SJCRH30 (cell line): ENCODE measurements around the gene ACTR8. TPM values are rescaled to one million over a fixed set of nuclear protein-coding genes. Genes with fewer than 3 reads are reported as not detected.

Experiments
- DNase-seq, 2 experiments: peaks; one replicate each; pipeline ENCODE4 v3.0.0-alpha.2; 2015 to 2020
- H3K27ac ChIP-seq: fragments of 250-450 bp; sonication (Bioruptor Pico); 2 replicates; pipeline ENCODE4 v1.5.1; 2020; ENCODE audit warnings: mild to moderate bottlenecking, moderate library complexity
- H3K27me3 ChIP-seq: fragments of 250-450 bp; sonication (Bioruptor Pico); 2 replicates; pipeline ENCODE4 v1.5.1; 2020; ENCODE audit warnings: mild to moderate bottlenecking, moderate library complexity
- H3K36me3 ChIP-seq: fragments of 250-450 bp; sonication (Bioruptor Pico); 2 replicates; pipeline ENCODE4 v1.5.1; 2020; ENCODE audit warnings: mild to moderate bottlenecking, moderate library complexity
- H3K4me1 ChIP-seq: fragments of 250-450 bp; sonication (Bioruptor Pico); 2 replicates; pipeline ENCODE4 v1.5.1; 2020; ENCODE audit warnings: mild to moderate bottlenecking, moderate library complexity
- H3K4me3 ChIP-seq: fragments of 250-450 bp; sonication (Bioruptor Pico); 2 replicates; pipeline ENCODE4 v1.5.1; 2020; ENCODE audit warnings: mild to moderate bottlenecking, moderate library complexity
- H3K9me3 ChIP-seq: fragments of 250-450 bp; sonication (Bioruptor Pico); replicated peaks from 2 replicates; pipeline ENCODE4 v1.5.1; 2020; ENCODE audit warnings: mild to moderate bottlenecking, moderate library complexity
- total RNA-seq: library from RNA; depleted of rRNA; stranded (reverse); fragments of >200 nt; shearing (Covaris generic); gene quantifications from 2 replicates; pipeline ENCODE4 v1.2.3, GENCODE V29; 2014; rRNA removed

The ACTR8 gene
- total RNA-seq, 1 experiment from 2014 or later, result 20.3 TPM

DNA sequence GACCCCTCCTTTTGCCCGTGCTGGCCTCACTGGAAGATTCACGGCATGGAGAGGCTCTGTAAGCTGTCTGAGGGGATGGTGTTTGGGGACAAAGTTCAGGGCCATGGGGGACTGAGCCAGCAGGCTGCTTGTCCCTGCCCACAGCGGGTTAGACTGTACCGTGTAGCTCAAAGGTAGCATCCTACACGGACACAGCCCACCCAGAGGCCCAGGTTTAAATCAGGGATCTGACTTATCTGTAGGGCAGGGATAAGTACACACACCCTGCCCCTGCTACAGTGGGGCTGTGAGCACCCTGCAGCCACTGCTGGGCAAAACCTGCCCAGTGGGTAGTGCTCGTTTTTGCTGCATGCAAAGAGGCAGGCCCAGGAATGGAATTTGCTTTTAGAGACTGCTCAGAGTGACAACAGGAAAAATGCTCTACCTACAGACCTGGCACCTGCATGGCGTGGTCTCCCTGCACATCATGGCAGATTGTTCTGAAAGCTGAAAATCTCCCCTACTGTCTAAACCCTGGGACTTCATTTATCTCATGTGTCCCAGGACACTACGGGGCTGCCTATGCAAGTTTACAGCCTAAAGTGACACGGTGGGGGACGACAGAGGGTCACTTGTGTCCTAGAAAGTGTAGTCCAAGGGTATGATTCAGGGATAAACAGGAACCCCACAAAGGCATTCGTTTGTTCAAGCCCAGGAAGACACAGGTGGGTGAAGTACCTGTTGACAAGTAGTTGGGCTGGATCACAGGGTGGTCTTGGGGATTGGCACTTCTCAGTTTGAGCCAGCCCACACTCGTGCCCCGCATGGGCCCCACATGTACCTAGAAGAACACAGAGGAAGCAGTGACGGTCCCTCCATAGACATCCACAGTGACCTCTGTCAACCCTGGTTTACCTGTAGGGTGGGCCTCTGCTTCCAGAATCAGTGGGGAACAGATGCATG is 63.5 kb downstream of the ACTR8 start:
- no peaks in the 10 kb centered on the region for H3K36me3 ChIP-seq
- no peak overlapping the region for H3K4me3 ChIP-seq
- peaks cover 22% of the 10 kb centered on the region for H3K4me1 ChIP-seq
- no peak overlapping the region for H3K27ac ChIP-seq
- DNase-seq, result no peak
- no peaks in the 10 kb centered on the region for H3K9me3 ChIP-seq
- H3K27me3 ChIP-seq, result no peaks in the 10 kb centered on the region

DNA sequence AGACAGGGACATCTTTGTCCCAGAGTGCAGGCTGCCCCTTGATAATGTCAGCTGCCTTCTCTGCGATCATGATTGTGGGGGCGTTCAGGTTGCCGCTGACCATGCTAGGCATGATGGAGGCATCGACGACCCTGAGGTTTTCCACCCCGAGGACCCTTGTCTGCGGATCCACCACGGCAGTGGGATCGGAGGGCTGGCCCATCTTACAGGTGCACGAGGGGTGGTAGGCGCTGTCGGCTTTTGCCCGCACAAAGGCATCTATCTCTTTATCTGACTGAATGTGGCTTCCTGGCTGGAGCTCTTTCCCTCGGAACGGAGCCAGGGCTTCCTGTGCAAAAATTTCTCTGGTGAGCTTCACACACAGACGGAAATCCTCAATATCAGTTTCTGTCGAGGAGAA is 64.1 kb downstream of the ACTR8 start:
- Histone ChIP-seq H3K4me3 (no peak overlapping the region), H3K27me3 (no peaks in the 10 kb centered on the region), H3K27ac (no peak overlapping the region), H3K4me1 (peaks cover 22% of the 10 kb centered on the region), H3K36me3 (no peaks in the 10 kb centered on the region), H3K9me3 (no peaks in the 10 kb centered on the region)
- no peak for DNase-seq

DNA sequence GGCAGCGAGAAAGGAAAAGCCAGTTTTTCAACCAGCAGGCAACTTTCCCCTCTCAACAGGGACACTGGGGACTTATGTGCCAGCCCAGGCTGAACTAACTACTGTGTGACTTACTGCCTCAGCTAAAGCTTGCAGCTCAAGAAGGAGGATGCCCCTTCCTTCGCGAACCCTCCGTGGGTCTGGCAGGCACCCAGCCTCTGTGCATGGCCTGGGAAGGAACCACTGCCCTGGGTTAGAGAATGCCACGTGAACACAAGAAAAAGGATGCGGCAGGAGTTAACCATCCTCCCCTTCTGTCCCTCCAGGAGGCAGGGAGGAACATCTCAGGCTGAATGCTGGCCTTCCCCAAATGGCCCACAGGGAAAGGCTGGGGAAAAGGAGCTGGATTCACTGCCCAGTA is 64.7 kb downstream of the ACTR8 start:
- H3K36me3 ChIP-seq, result no peaks in the 10 kb centered on the region
- no peak overlapping the region for H3K4me3 ChIP-seq
- no peak for DNase-seq

More for the DNA sequence above, 64.7 kb downstream of the ACTR8 start:
- H3K9me3 ChIP-seq, result no peaks in the 10 kb centered on the region
- no peak overlapping the region for H3K27ac ChIP-seq
- H3K27me3 ChIP-seq, result no peaks in the 10 kb centered on the region
- H3K4me1 ChIP-seq, result peaks cover 18% of the 10 kb centered on the region

Other genes with a start within 250 kb of the ACTR8 start
- gene CHDH, start 35.7 kb downstream of the ACTR8 start, total RNA-seq, result 0.41 and 0.42 TPM in 2 replicates
- not detected in 2 replicates for gene IL17RB, start 35.6 kb downstream of the ACTR8 start, total RNA-seq
- 42.8 and 44.1 TPM in 2 replicates for gene SELENOK, start 9.7 kb upstream of the ACTR8 start, total RNA-seq
- 0.15 and 0.22 TPM in 2 replicates for gene CACNA2D3, start 240.4 kb upstream of the ACTR8 start, total RNA-seq